MCF 10A (cell line): ENCODE measurements around the gene ZNF771. TPM values are rescaled to one million over a fixed set of nuclear protein-coding genes. Genes with fewer than 3 reads are reported as not detected.
A peak's percentile ranks its signal among the peaks of the same experiment; 100 is the strongest.

Source experiments
- BruUV-seq: library from RNA; stranded (reverse); fragments of 400-500 nt; replicated peaks from 2 replicates; lab custom pipeline; 2021; lab: Mats Ljungman, UMichigan
- CTCF ChIA-PET: fragments of 300-600 bp; sonication (Branson Sonifier 250); formaldehyde crosslinking; extraction: SDS; loops from one replicate; lab custom pipeline; 2021; ENCODE audit warnings: antibody characterized with exemption, inconsistent platforms; lab: Yijun Ruan, JAX
- POLR2A ChIA-PET: fragments of 300-600, 350-650 bp; sonication (Branson Sonifier 250); formaldehyde crosslinking; extraction: SDS; loops from one replicate; lab custom pipeline; 2020; ENCODE audit warnings: antibody characterized with exemption, inconsistent platforms; lab: Yijun Ruan, JAX
- DNase-seq: peaks from one replicate; pipeline ENCODE4 v3.0.0-alpha.2; 2018; ENCODE audit not compliant: unreplicated experiment
- H3K27ac Mint-ChIP-seq: one replicate; pipeline ENCODE4 v1.8.0; 2022; ENCODE audit warnings: mild to moderate bottlenecking, low read depth, mixed read lengths; ENCODE audit not compliant: unreplicated experiment
- H3K27me3 Mint-ChIP-seq: one replicate; pipeline ENCODE4 v1.8.0; 2022; ENCODE audit warnings: mixed read lengths; ENCODE audit not compliant: insufficient read depth, unreplicated experiment
- H3K36me3 Mint-ChIP-seq: one replicate; pipeline ENCODE4 v1.8.0; 2022; ENCODE audit warnings: mild to moderate bottlenecking, moderate library complexity, mixed read lengths; ENCODE audit not compliant: insufficient read depth, unreplicated experiment
- H3K4me1 Mint-ChIP-seq: one replicate; pipeline ENCODE4 v1.8.0; 2022; ENCODE audit warnings: mixed read lengths; ENCODE audit not compliant: insufficient read depth, unreplicated experiment
- H3K4me3 Mint-ChIP-seq: one replicate; pipeline ENCODE4 v1.8.0; 2022; ENCODE audit warnings: mild to moderate bottlenecking, moderate library complexity, mixed read lengths; ENCODE audit not compliant: unreplicated experiment
- H3K9me3 Mint-ChIP-seq: one replicate; pipeline ENCODE4 v1.8.0; 2022; ENCODE audit warnings: mixed read lengths; ENCODE audit not compliant: unreplicated experiment
- CTCF ChIP-seq: fragments of 200-600 bp; IDR thresholded peaks from one replicate; pipeline ENCODE4 v1.8.0; 2022; ENCODE audit warnings: antibody characterized with exemption, mild to moderate bottlenecking; ENCODE audit not compliant: unreplicated experiment
- intact Hi-C: fragments of 100-400 bp; cut with micrococcal nuclease; formaldehyde crosslinking; loops from 2 replicates; pipeline ENCODE4 v1.14.1; 2022
- total RNA-seq: library from RNA; stranded (reverse); gene quantifications from 2 replicates; pipeline ENCODE4 v1.2.3, GENCODE V29; 2022

Gene ZNF771
- total RNA-seq, 1 experiment from 2014 or later = 8.3 TPM

GRCh38 chr16:30421010-30421409 lies 13.6 kb downstream of the ZNF771 start:
- intact Hi-C loops = no loop called here
- Mint-ChIP-seq H3K27ac (no peak overlapping the region), H3K4me3 (no peak overlapping the region), H3K9me3 (no peaks in the 10 kb centered on the region), H3K36me3 (peaks cover 56% of the 10 kb centered on the region), H3K27me3 (no peaks in the 10 kb centered on the region), H3K4me1 (peaks cover 9% of the 10 kb centered on the region)
- no peak for DNase-seq
- no TSS peak for BruUV-seq
- POLR2A ChIA-PET = interaction anchor here (0.6 to 2.1 kb wide), 2 partner anchors 9 to 68 kb away, joined by 3 to 5 read pairs; partner anchors contain the start of gene DCTPP1
- no peak for TF ChIP-seq CTCF
- CTCF ChIA-PET = interaction anchor here (0.6 to 4.3 kb wide), 4 partner anchors 9 to 29 kb away, joined by 3 to 25 read pairs (median 6); partner anchors contain the start of gene DCTPP1

GRCh38 chr16:30428055-30428454 lies 20.6 kb downstream of the ZNF771 start:
- POLR2A ChIA-PET = interaction anchor here (1.4 kb wide), 1 partner anchor 107 kb away, joined by 4 read pairs; the partner anchor contains the start of gene ZNF747
- Mint-ChIP-seq H3K9me3 (no peaks in the 10 kb centered on the region), H3K4me1 (peaks cover 12% of the 10 kb centered on the region), H3K4me3 (peak overlapping the region; percentile 56), H3K27me3 (no peaks in the 10 kb centered on the region), H3K36me3 (peaks cover 48% of the 10 kb centered on the region), H3K27ac (no peak overlapping the region)
- CTCF ChIA-PET = no interaction called here
- no peak for TF ChIP-seq CTCF
- BruUV-seq = no TSS peak
- DNase-seq = no peak
- intact Hi-C loops = no loop called here

GRCh38 chr16:30429418-30429677 lies 21.9 kb downstream of the ZNF771 start:
- ChIA-PET POLR2A (interaction anchor here (0.6 to 2.1 kb wide), 37 partner anchors 9 to 229 kb away, joined by 3 to 52 read pairs (median 5); partner anchors contain the start of genes CD2BP2, FBRS, PRR14 and SEPHS2), CTCF (interaction anchor here (0.6 to 3.1 kb wide), 42 partner anchors 9 to 1484 kb away, joined by 3 to 31 read pairs (median 4); partner anchors contain the start of genes PRR14, ZNF688, ZNF689 and ZNF747)
- no peak for DNase-seq
- no peak overlapping the region for H3K27ac Mint-ChIP-seq
- H3K27me3 Mint-ChIP-seq = no peaks in the 10 kb centered on the region
- BruUV-seq = no TSS peak
- peaks cover 40% of the 10 kb centered on the region for H3K36me3 Mint-ChIP-seq
- intact Hi-C loops = no loop called here
- H3K4me3 Mint-ChIP-seq = no peak overlapping the region
- no peaks in the 10 kb centered on the region for H3K9me3 Mint-ChIP-seq
- TF ChIP-seq CTCF = no peak
- H3K4me1 Mint-ChIP-seq = peaks cover 12% of the 10 kb centered on the region

- H3K4me1 Mint-ChIP-seq = peaks cover 15% of the 10 kb centered on the region
- no peak within 1 kb of the TSS for H3K4me3 Mint-ChIP-seq
- peaks cover 35% of the 10 kb centered on the region for H3K36me3 Mint-ChIP-seq
- no peak within 1 kb of the TSS for H3K27ac Mint-ChIP-seq
- TF ChIP-seq CTCF = peak; percentile 71
- no peaks in the 10 kb centered on the region for H3K9me3 Mint-ChIP-seq
- peak; percentile 100 for DNase-seq
- no peaks in the 10 kb centered on the region for H3K27me3 Mint-ChIP-seq
- ChIA-PET POLR2A (interaction anchor here (0.6 to 2.1 kb wide), 39 partner anchors 9 to 231 kb away, joined by 3 to 52 read pairs (median 5); partner anchors contain the start of genes CD2BP2, FBRS, PRR14 and SEPHS2), CTCF (interaction anchor here (0.6 to 3.1 kb wide), 52 partner anchors 9 to 1485 kb away, joined by 3 to 31 read pairs (median 4); partner anchors contain the start of genes PRR14, ZNF688, ZNF689 and ZNF747)
- intact Hi-C loops = loop anchor here (1.0 to 5.0 kb wide), 2 partner anchors 97 to 198 kb away; partner anchors contain the start of gene ZNF768
- no TSS peak for BruUV-seq
Observed at GRCh38 chr16:30429678-30430427, 22.4 kb downstream of the ZNF771 start, which contains the start of gene DCTPP1. Gene DCTPP1, minus strand, starts transcription at chr16:30430030. Its CDS starts 50 bp downstream, at chr16:30429980.
